ENCODE results near the gene BAIAP2.

BAIAP2 gene

GRCh38 chr17:81120149-81120484 is 85.2 kb downstream of the BAIAP2 start:
- Histone ChIP-seq H3K36me3 (ENCODE audit: low read length) (no peaks in the 10 kb centered on the region), H3K27ac (ENCODE audit: low read depth, low read length) (no peak overlapping the region), H3K9ac (ENCODE audit: low read length) (no peak overlapping the region), H3K79me2 (ENCODE audit: insufficient read depth, low read length) (no peaks in the 10 kb centered on the region), H3F3A (ENCODE audit: insufficient read depth) (no peaks in the 10 kb centered on the region), H3K4me2 (ENCODE audit: low read depth, low read length, poor library complexity, severe bottlenecking) (no peak overlapping the region), H2AFZ (ENCODE audit: low read depth, low read length, severe bottlenecking) (no peak overlapping the region), H4K20me1 (ENCODE audit: low read depth, low read length) (no peaks in the 10 kb centered on the region), H3K27me3 (ENCODE audit: low read length) (no peaks in the 10 kb centered on the region), H3K4me3 (ENCODE audit: insufficient read depth, low read length, poor library complexity, severe bottlenecking) (no peak overlapping the region), H3K9me2 (replicated peaks; ENCODE audit: insufficient read depth, low read length) (no peaks in the 10 kb centered on the region), H3K9me3 (ENCODE audit: insufficient read depth, low read length) (no peaks in the 10 kb centered on the region)
- no peak for TF ChIP-seq EZH2phosphoT487 (conservative IDR thresholded peaks at IDR 0.05; ENCODE audit: low read length)

- H3K9ac ChIP-seq (ENCODE audit: low read length): no peak overlapping the region
- no peaks in the 10 kb centered on the region for H3K79me2 ChIP-seq (ENCODE audit: insufficient read depth, low read length)
- H3K27ac ChIP-seq (ENCODE audit: low read depth, low read length): no peak overlapping the region
- TF ChIP-seq EZH2phosphoT487 (conservative IDR thresholded peaks at IDR 0.05; ENCODE audit: low read length): no peak
- no peak for TF ChIP-seq CTCF (IDR thresholded peaks at IDR 0.05; ENCODE audit: insufficient read depth, low read length, poor library complexity, severe bottlenecking)
- H3F3A ChIP-seq (ENCODE audit: insufficient read depth): no peaks in the 10 kb centered on the region
- no peaks in the 10 kb centered on the region for H3K27me3 ChIP-seq (ENCODE audit: low read length)
- no peaks in the 10 kb centered on the region for H3K9me2 ChIP-seq (replicated peaks; ENCODE audit: insufficient read depth, low read length)
- H3K4me3 ChIP-seq (ENCODE audit: insufficient read depth, low read length, poor library complexity, severe bottlenecking): no peak overlapping the region
- no peaks in the 10 kb centered on the region for H3K36me3 ChIP-seq (ENCODE audit: low read length)
- H4K20me1 ChIP-seq (ENCODE audit: low read depth, low read length): no peaks in the 10 kb centered on the region
- no peak overlapping the region for H3K4me2 ChIP-seq (ENCODE audit: low read depth, low read length, poor library complexity, severe bottlenecking)
- H2AFZ ChIP-seq (ENCODE audit: low read depth, low read length, severe bottlenecking): no peak overlapping the region
- H3K9me3 ChIP-seq (ENCODE audit: insufficient read depth, low read length): no peaks in the 10 kb centered on the region
These were observed 86.0 kb downstream of the BAIAP2 start for GRCh38 chr17:81120695-81121621.

GRCh38 chr17:81121841-81122733 is 87.1 kb downstream of the BAIAP2 start:
- no peaks in the 10 kb centered on the region for H3K36me3 ChIP-seq (ENCODE audit: low read length)
- H2AFZ ChIP-seq (ENCODE audit: low read depth, low read length, severe bottlenecking): no peak overlapping the region
- H3K9me3 ChIP-seq (ENCODE audit: insufficient read depth, low read length): no peaks in the 10 kb centered on the region
- no peak overlapping the region for H3K4me2 ChIP-seq (ENCODE audit: low read depth, low read length, poor library complexity, severe bottlenecking)
- no peaks in the 10 kb centered on the region for H4K20me1 ChIP-seq (ENCODE audit: low read depth, low read length)
- H3K79me2 ChIP-seq (ENCODE audit: insufficient read depth, low read length): no peaks in the 10 kb centered on the region
- no peak for TF ChIP-seq CTCF (IDR thresholded peaks at IDR 0.05; ENCODE audit: insufficient read depth, low read length, poor library complexity, severe bottlenecking)
- no peak for TF ChIP-seq EZH2phosphoT487 (conservative IDR thresholded peaks at IDR 0.05; ENCODE audit: low read length)
- no peaks in the 10 kb centered on the region for H3F3A ChIP-seq (ENCODE audit: insufficient read depth)
- no peak overlapping the region for H3K4me3 ChIP-seq (ENCODE audit: insufficient read depth, low read length, poor library complexity, severe bottlenecking)
- no peaks in the 10 kb centered on the region for H3K9me2 ChIP-seq (replicated peaks; ENCODE audit: insufficient read depth, low read length)
- H3K27me3 ChIP-seq (ENCODE audit: low read length): no peaks in the 10 kb centered on the region
- H3K9ac ChIP-seq (ENCODE audit: low read length): no peak overlapping the region
- H3K27ac ChIP-seq (ENCODE audit: low read depth, low read length): no peak overlapping the region

Measured in SU-DHL-6 (cell line).